CD4-positive, alpha-beta memory T cell (primary cell): ENCODE data around the gene NAALADL2. TPM values are rescaled to one million over a fixed set of nuclear protein-coding genes. Genes with fewer than 3 reads are reported as not detected.

Source experiments
- CTCF ChIA-PET: fragments of 350-600 bp; sonication (Branson Sonifier 250); formaldehyde crosslinking; loops from one replicate; lab custom pipeline; 2021; ENCODE audit warnings: inconsistent platforms; ENCODE audit not compliant: partially characterized antibody; lab: Charles Lee
- POLR2A ChIA-PET: fragments of 350-600 bp; sonication (Branson Sonifier 250); formaldehyde crosslinking; loops from one replicate; lab custom pipeline; 2021; ENCODE audit not compliant: partially characterized antibody; lab: Charles Lee
- DNase-seq, 5 donors: peaks; one replicate each; pipeline versions ENCODE4 v3.0.0 to v3.0.0-alpha.2; 2020 to 2022; ENCODE audit warnings: mixed read lengths in 1 of 5
- H3K27ac ChIP-seq: one replicate; pipeline ENCODE4 v1.7.0; 2013; ENCODE audit warnings: low read depth, low read length
- H3K27me3 ChIP-seq: 2 replicates; pipeline ENCODE4 v1.7.0; 2013; ENCODE audit warnings: mild to moderate bottlenecking, low read length, moderate library complexity; ENCODE audit not compliant: insufficient read depth
- H3K36me3 ChIP-seq: 2 replicates; pipeline ENCODE4 v1.7.0; 2013; ENCODE audit warnings: mild to moderate bottlenecking, low read length, moderate library complexity; ENCODE audit not compliant: insufficient read depth
- H3K4me1 ChIP-seq: 2 replicates; pipeline ENCODE4 v1.7.0; 2013; ENCODE audit warnings: mild to moderate bottlenecking, low read length, moderate library complexity; ENCODE audit not compliant: insufficient read depth
- H3K4me3 ChIP-seq, 2 donors: one replicate each; pipeline ENCODE4 v1.7.0; 2013; ENCODE audit warnings: low read length in 2 of 2, mild to moderate bottlenecking in 1 of 2
- H3K9me3 ChIP-seq, 2 donors: one replicate each; pipeline ENCODE4 v1.7.0; 2013; ENCODE audit warnings: low read length in 2 of 2, control low read depth in 1 of 2; ENCODE audit not compliant: control insufficient read depth in 1 of 2
- H3K27ac Mint-ChIP-seq, 7 donors: one replicate each; pipeline ENCODE4 v1.8.0; 2020 to 2021; ENCODE audit warnings: mixed read lengths in 7 of 7, mild to moderate bottlenecking in 6 of 7, inconsistent platforms in 3 of 7, moderate library complexity in 3 of 7
- H3K27me3 Mint-ChIP-seq, 2 donors: one replicate each; pipeline ENCODE4 v1.8.0; 2020 to 2021; ENCODE audit warnings: mixed read lengths in 2 of 2
- H3K36me3 Mint-ChIP-seq, 2 donors: one replicate each; pipeline ENCODE4 v1.8.0; 2020 to 2021; ENCODE audit warnings: mixed read lengths in 2 of 2, inconsistent platforms in 1 of 2, mild to moderate bottlenecking in 1 of 2
- H3K4me1 Mint-ChIP-seq, 4 donors: one replicate each; pipeline ENCODE4 v1.8.0; 2020 to 2021; ENCODE audit warnings: mixed read lengths in 4 of 4, mild to moderate bottlenecking in 1 of 4
- H3K4me3 Mint-ChIP-seq, 8 donors: one replicate each; pipeline ENCODE4 v1.8.0; 2020 to 2021; ENCODE audit warnings: mixed read lengths in 8 of 8, mild to moderate bottlenecking in 7 of 8, moderate library complexity in 6 of 8, inconsistent platforms in 3 of 8
- H3K9me3 Mint-ChIP-seq, 8 donors: one replicate each; pipeline ENCODE4 v1.8.0; 2020 to 2021; ENCODE audit warnings: mixed read lengths in 8 of 8, mild to moderate bottlenecking in 5 of 8, inconsistent platforms in 3 of 8, moderate library complexity in 1 of 8
- intact Hi-C: fragments of 100-400 bp; cut with micrococcal nuclease; formaldehyde crosslinking; loops from one replicate; pipeline ENCODE4 v1.15.1; 2023
- polyA plus RNA-seq, 2 donors: library from polyadenylated mRNA; unstranded; fragments of 300-500 nt; fragmentation: Illumina TruSeq; gene quantifications; one replicate each; pipeline ENCODE4 v1.2.3, GENCODE V29; 2021
- total RNA-seq, 2 experiments: library from RNA; stranded (reverse); gene quantifications; one replicate each; pipeline ENCODE4 v1.2.3, GENCODE V29; 2021

NAALADL2 gene
- total and polyA plus RNA-seq, 4 experiments from 2014 or later = not detected

GRCh38 chr3:174826069-174826468 is 33.1 kb upstream of the NAALADL2 start:
- Mint-ChIP-seq H3K9me3 (peaks cover 0 to 10% (median 3%) of the 10 kb centered on the region in 8 donors), H3K36me3 (no peaks in the 10 kb centered on the region), H3K4me3 (no peak overlapping the region), H3K27me3 (no peaks in the 10 kb centered on the region), H3K4me1 (no peaks in the 10 kb centered on the region), H3K27ac (no peak overlapping the region)
- ChIA-PET POLR2A (no interaction called here), CTCF (no interaction called here)
- H3K27ac ChIP-seq = no peak overlapping the region
- no peaks in the 10 kb centered on the region for H3K4me1 ChIP-seq
- no peak overlapping the region for H3K4me3 ChIP-seq
- H3K27me3 ChIP-seq = no peaks in the 10 kb centered on the region
- H3K36me3 ChIP-seq = no peaks in the 10 kb centered on the region
- intact Hi-C loops = no loop called here
- no peak for DNase-seq
- H3K9me3 ChIP-seq = no peaks in the 10 kb centered on the region

- H3K36me3 ChIP-seq = no peaks in the 10 kb centered on the region
- no peaks in the 10 kb centered on the region for H3K4me1 ChIP-seq
- DNase-seq = no peak
- POLR2A ChIA-PET = no interaction called here
- no peak overlapping the region for H3K27ac Mint-ChIP-seq
- no peaks in the 10 kb centered on the region for H3K4me1 Mint-ChIP-seq
- no peak overlapping the region for H3K4me3 Mint-ChIP-seq
- intact Hi-C loops = loop anchor here (5.0 kb wide), 1 partner anchor 432 kb away; no protein-coding TSS in a partner anchor
- no peaks in the 10 kb centered on the region for H3K27me3 ChIP-seq
- H3K9me3 Mint-ChIP-seq = peaks cover 0 to 6% (median 2%) of the 10 kb centered on the region in 8 donors
- H3K27ac ChIP-seq = no peak overlapping the region
- CTCF ChIA-PET = no interaction called here
- peaks cover 0 to 2% of the 10 kb centered on the region in 2 donors for H3K9me3 ChIP-seq
- H3K36me3 Mint-ChIP-seq = no peaks in the 10 kb centered on the region
- no peak overlapping the region for H3K4me3 ChIP-seq
- H3K27me3 Mint-ChIP-seq = no peaks in the 10 kb centered on the region
These were observed 14.4 kb upstream of the NAALADL2 start for GRCh38 chr3:174844746-174845145.

- Mint-ChIP-seq H3K4me3 (no peak overlapping the region), H3K36me3 (no peaks in the 10 kb centered on the region), H3K27me3 (no peaks in the 10 kb centered on the region), H3K27ac (no peak overlapping the region), H3K9me3 (peaks cover 0 to 9% (median 4%) of the 10 kb centered on the region in 8 donors), H3K4me1 (no peaks in the 10 kb centered on the region)
- Histone ChIP-seq H3K9me3 (peaks cover 0 to 3% of the 10 kb centered on the region in 2 donors), H3K27ac (no peak overlapping the region), H3K36me3 (no peaks in the 10 kb centered on the region), H3K4me1 (no peaks in the 10 kb centered on the region), H3K4me3 (no peak overlapping the region), H3K27me3 (no peaks in the 10 kb centered on the region)
- POLR2A ChIA-PET = no interaction called here
- no peak for DNase-seq
- intact Hi-C loops = loop anchor here (5.0 kb wide), 1 partner anchor 434 kb away; no protein-coding TSS in a partner anchor
- CTCF ChIA-PET = no interaction called here
These were observed 13.1 kb upstream of the NAALADL2 start for GRCh38 chr3:174846055-174846454.

DNA sequence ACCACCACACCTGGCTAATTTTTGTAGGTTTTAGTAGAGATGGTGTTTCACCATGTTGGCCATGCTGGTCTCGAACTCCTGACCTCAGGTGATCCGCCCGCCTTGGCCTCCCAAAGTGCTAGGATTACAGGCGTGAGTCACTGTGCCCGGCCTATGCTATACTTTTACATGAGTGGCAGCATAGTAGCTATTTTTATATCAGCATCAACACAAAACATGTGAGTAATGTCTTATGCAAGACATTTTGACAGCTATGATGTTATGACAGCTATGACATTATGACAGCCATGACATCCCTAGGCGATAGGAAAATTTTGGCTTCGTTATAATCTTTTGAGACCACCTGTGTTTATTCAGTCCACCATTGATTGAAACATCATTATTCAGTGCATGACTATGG is 4.1 kb upstream of the NAALADL2 start:
- no peak overlapping the region for H3K4me3 Mint-ChIP-seq
- H3K9me3 Mint-ChIP-seq = peaks cover 0 to 8% (median 3%) of the 10 kb centered on the region in 8 donors
- no peak for DNase-seq

GRCh38 chr3:174857301-174857700 is 1.8 kb upstream of the NAALADL2 start:
- no peak overlapping the region for H3K4me3 ChIP-seq
- no peak overlapping the region for H3K27ac ChIP-seq
- Mint-ChIP-seq H3K4me3 (no peak overlapping the region), H3K27ac (no peak overlapping the region), H3K36me3 (no peaks in the 10 kb centered on the region), H3K27me3 (no peaks in the 10 kb centered on the region), H3K9me3 (peaks cover 0 to 6% (median 0%) of the 10 kb centered on the region in 8 donors), H3K4me1 (no peaks in the 10 kb centered on the region)
- no peaks in the 10 kb centered on the region for H3K36me3 ChIP-seq
- intact Hi-C loops = no loop called here
- CTCF ChIA-PET = no interaction called here
- H3K9me3 ChIP-seq = no peaks in the 10 kb centered on the region
- no peaks in the 10 kb centered on the region for H3K4me1 ChIP-seq
- POLR2A ChIA-PET = no interaction called here
- no peaks in the 10 kb centered on the region for H3K27me3 ChIP-seq
- no peak for DNase-seq

More for the DNA sequence above, 4.1 kb upstream of the NAALADL2 start:
- H3K4me1 ChIP-seq = no peaks in the 10 kb centered on the region
- CTCF ChIA-PET = no interaction called here
- POLR2A ChIA-PET = no interaction called here
- intact Hi-C loops = no loop called here
- H3K4me1 Mint-ChIP-seq = no peaks in the 10 kb centered on the region
- no peaks in the 10 kb centered on the region for H3K36me3 Mint-ChIP-seq
- H3K36me3 ChIP-seq = no peaks in the 10 kb centered on the region
- H3K27me3 Mint-ChIP-seq = no peaks in the 10 kb centered on the region
- no peaks in the 10 kb centered on the region for H3K27me3 ChIP-seq
- H3K4me3 ChIP-seq = no peak overlapping the region
- no peak overlapping the region for H3K27ac ChIP-seq
- H3K27ac Mint-ChIP-seq = no peak overlapping the region
- H3K9me3 ChIP-seq = no peaks in the 10 kb centered on the region

DNA sequence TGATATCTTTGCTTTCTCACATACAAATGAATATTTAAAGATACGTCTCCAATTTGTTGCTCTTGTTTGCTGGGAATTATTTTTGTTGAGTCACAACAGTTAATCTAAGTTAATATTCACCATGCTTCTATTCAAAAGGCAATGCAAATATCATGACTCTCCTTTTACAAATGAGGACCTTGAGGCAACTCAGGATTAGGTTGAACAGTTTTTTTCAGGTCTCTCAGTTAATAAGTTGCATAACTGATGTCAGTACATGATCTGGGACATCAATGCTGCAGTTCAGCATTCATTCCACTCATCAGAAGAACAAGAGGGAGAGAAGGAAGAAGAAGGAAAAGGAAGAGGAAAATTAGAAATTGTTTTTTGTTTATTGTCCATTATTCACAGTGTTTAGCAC is 781 bp upstream of the NAALADL2 start:
- peaks cover 0 to 6% (median 0%) of the 10 kb centered on the region in 8 donors for H3K9me3 Mint-ChIP-seq
- POLR2A ChIA-PET = no interaction called here
- DNase-seq = no peak
- intact Hi-C loops = no loop called here
- Histone ChIP-seq H3K4me1 (no peaks in the 10 kb centered on the region), H3K9me3 (no peaks in the 10 kb centered on the region), H3K27me3 (no peaks in the 10 kb centered on the region), H3K36me3 (no peaks in the 10 kb centered on the region), H3K27ac (no peak overlapping the region), H3K4me3 (no peak overlapping the region)
- no peak overlapping the region for H3K27ac Mint-ChIP-seq
- CTCF ChIA-PET = no interaction called here
- H3K27me3 Mint-ChIP-seq = no peaks in the 10 kb centered on the region
- no peaks in the 10 kb centered on the region for H3K36me3 Mint-ChIP-seq
- no peak overlapping the region for H3K4me3 Mint-ChIP-seq
- H3K4me1 Mint-ChIP-seq = no peaks in the 10 kb centered on the region

- Mint-ChIP-seq H3K36me3 (no peaks in the 10 kb centered on the region), H3K4me3 (no peak overlapping the region), H3K27me3 (no peaks in the 10 kb centered on the region), H3K27ac (no peak overlapping the region), H3K4me1 (no peaks in the 10 kb centered on the region), H3K9me3 (peaks cover 0 to 6% (median 0%) of the 10 kb centered on the region in 8 donors)
- Histone ChIP-seq H3K27me3 (no peaks in the 10 kb centered on the region), H3K4me3 (no peak overlapping the region), H3K4me1 (no peaks in the 10 kb centered on the region), H3K36me3 (no peaks in the 10 kb centered on the region), H3K9me3 (no peaks in the 10 kb centered on the region), H3K27ac (no peak overlapping the region)
- intact Hi-C loops = no loop called here
- ChIA-PET POLR2A (no interaction called here), CTCF (no interaction called here)
- DNase-seq = no peak
These were observed 622 bp downstream of the NAALADL2 start for GRCh38 chr3:174859756-174860155.

- Mint-ChIP-seq H3K4me3 (no peak overlapping the region), H3K27me3 (no peaks in the 10 kb centered on the region), H3K36me3 (no peaks in the 10 kb centered on the region), H3K27ac (no peak overlapping the region), H3K4me1 (no peaks in the 10 kb centered on the region), H3K9me3 (peaks cover 0 to 2% (median 0%) of the 10 kb centered on the region in 8 donors)
- no peak for DNase-seq
- Histone ChIP-seq H3K4me3 (no peak overlapping the region), H3K27ac (no peak overlapping the region), H3K4me1 (no peaks in the 10 kb centered on the region), H3K36me3 (no peaks in the 10 kb centered on the region), H3K9me3 (no peaks in the 10 kb centered on the region), H3K27me3 (no peaks in the 10 kb centered on the region)
- CTCF ChIA-PET = no interaction called here
- POLR2A ChIA-PET = no interaction called here
- intact Hi-C loops = no loop called here
These were observed 3.0 kb downstream of the NAALADL2 start for GRCh38 chr3:174862101-174862500.
